Measurements from ENCODE around the gene TAF1B. TPM values are rescaled to one million over a fixed set of nuclear protein-coding genes. Genes with fewer than 3 reads are reported as not detected.
A peak's percentile ranks its signal among the peaks of the same experiment; 100 is the strongest.

Gene TAF1B
- total RNA-seq, 2 donors from 2014 or later, result 29.8 to 41.1 TPM

GRCh38 chr2:9803023-9803805 is 40.1 kb upstream of the TAF1B start:
- no peak overlapping the region for H3K27ac Mint-ChIP-seq
- no peak for ATAC-seq (replicated peaks)
- peaks cover 28% of the 10 kb centered on the region for H3K4me1 Mint-ChIP-seq
- no peaks in the 10 kb centered on the region for H3K27me3 Mint-ChIP-seq
- no peak overlapping the region for H3K4me3 Mint-ChIP-seq
- no peaks in the 10 kb centered on the region for H3K36me3 Mint-ChIP-seq (ENCODE audit: low read depth)
- no peaks in the 10 kb centered on the region for H3K9me3 Mint-ChIP-seq

- no peaks in the 10 kb centered on the region for H3K27me3 Mint-ChIP-seq
- H3K4me1 Mint-ChIP-seq, result peaks cover 10% of the 10 kb centered on the region
- H3K9me3 Mint-ChIP-seq, result no peaks in the 10 kb centered on the region
- H3K36me3 Mint-ChIP-seq (ENCODE audit: low read depth), result no peaks in the 10 kb centered on the region
- ATAC-seq (replicated peaks), result no peak
- H3K4me3 Mint-ChIP-seq, result no peak overlapping the region
- peak overlapping the region; percentile 8 for H3K27ac Mint-ChIP-seq
These were observed 37.6 kb upstream of the TAF1B start for GRCh38 chr2:9805435-9806297.

GRCh38 chr2:9806298-9806610 is 37.0 kb upstream of the TAF1B start:
- Mint-ChIP-seq H3K27me3 (no peaks in the 10 kb centered on the region), H3K27ac (peak overlapping the region; percentile 8), H3K4me3 (no peak overlapping the region), H3K9me3 (no peaks in the 10 kb centered on the region), H3K4me1 (peaks cover 8% of the 10 kb centered on the region), H3K36me3 (ENCODE audit: low read depth) (no peaks in the 10 kb centered on the region)
- ATAC-seq (replicated peaks), result no peak

- Mint-ChIP-seq H3K27me3 (no peaks in the 10 kb centered on the region), H3K27ac (peak overlapping the region; percentile 8), H3K4me3 (no peak overlapping the region), H3K4me1 (peaks cover 4% of the 10 kb centered on the region), H3K9me3 (no peaks in the 10 kb centered on the region), H3K36me3 (ENCODE audit: low read depth) (no peaks in the 10 kb centered on the region)
- ATAC-seq (replicated peaks), result no peak
These were observed 36.6 kb upstream of the TAF1B start for GRCh38 chr2:9806656-9807055.

- no peaks in the 10 kb centered on the region for H3K4me1 Mint-ChIP-seq
- no peaks in the 10 kb centered on the region for H3K36me3 Mint-ChIP-seq (ENCODE audit: low read depth)
- H3K27ac Mint-ChIP-seq, result no peak overlapping the region
- no peaks in the 10 kb centered on the region for H3K27me3 Mint-ChIP-seq
- no peak overlapping the region for H3K4me3 Mint-ChIP-seq
- no peaks in the 10 kb centered on the region for H3K9me3 Mint-ChIP-seq
- ATAC-seq (replicated peaks), result no peak
These were observed 36.2 kb upstream of the TAF1B start for GRCh38 chr2:9807056-9807455.

DNA sequence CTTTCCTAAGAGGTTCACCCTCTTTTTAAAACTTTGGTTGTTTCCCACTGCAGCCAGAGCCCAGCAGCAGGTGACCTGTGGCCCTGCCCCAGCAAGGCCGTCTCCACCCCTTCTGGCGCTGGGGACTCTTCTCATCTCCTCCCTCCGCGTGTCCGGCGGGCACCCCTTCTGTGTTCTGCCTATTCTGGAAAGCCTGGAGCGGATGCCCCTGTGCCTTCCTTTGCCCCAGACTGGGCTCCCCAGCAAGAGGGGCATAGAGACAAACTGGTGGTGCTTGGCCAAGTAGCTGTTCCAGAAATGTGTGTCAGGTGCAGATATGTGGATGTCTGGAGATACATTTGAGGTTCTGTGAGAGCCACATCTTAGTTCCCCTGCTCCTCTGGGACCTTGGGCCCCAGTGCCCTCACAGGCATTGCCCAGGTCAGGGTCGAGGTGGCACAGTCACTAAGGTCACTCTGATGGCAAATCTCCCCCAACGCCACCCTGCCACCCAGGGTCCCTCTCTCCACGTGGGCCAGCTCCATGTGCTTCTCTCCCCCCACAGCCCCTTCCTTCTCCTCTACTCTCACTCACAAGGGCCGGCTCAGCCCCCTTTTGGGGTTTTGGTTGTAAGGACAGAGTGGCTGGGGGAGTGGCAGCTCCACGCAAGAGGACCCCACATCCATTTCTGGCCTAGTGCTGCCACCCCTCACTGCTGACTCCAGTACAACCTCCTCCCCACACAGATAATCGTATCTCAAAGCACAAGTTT is 35.5 kb upstream of the TAF1B start:
- H3K4me3 Mint-ChIP-seq, result no peak overlapping the region
- H3K4me1 Mint-ChIP-seq, result no peaks in the 10 kb centered on the region
- no peaks in the 10 kb centered on the region for H3K9me3 Mint-ChIP-seq
- H3K36me3 Mint-ChIP-seq (ENCODE audit: low read depth), result no peaks in the 10 kb centered on the region
- H3K27ac Mint-ChIP-seq, result no peak overlapping the region
- H3K27me3 Mint-ChIP-seq, result no peaks in the 10 kb centered on the region
- ATAC-seq (replicated peaks), result no peak

DNA sequence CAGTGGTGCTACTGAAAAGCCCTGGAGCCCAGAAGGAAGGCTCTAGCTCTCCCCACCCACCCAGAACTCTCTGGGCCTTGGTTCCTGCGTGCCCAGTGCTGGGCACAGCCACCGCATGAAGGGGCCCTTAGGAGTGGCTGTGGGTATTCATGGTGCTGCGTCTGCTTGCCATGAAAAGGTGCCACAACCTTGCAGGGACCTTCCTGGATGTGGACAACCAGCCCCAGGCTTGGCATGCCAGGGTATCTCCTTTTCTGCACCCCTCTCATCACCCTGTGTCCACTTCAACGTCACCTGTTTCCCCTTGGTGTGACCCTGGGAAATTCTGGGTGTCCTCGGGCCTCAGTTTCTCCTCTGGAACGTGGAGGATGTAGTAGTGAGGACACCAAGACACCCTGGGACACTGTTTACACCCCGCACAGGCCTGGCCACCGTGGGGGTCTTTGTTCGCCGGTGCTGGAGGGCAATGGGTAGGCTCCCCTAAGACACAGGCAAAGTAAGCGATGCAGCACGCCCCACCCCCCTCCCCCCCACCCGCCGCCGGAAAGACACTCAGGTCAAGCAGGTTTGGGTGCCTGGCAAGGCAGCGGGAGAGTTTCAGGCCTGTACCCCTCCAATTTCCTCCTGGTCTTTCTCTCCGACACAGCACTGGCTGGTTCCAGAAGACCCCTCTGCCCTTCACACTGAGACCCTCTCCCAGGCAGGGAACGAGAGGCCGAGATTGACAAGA is 34.8 kb upstream of the TAF1B start:
- Mint-ChIP-seq H3K4me1 (no peaks in the 10 kb centered on the region), H3K27ac (no peak overlapping the region), H3K9me3 (no peaks in the 10 kb centered on the region), H3K36me3 (ENCODE audit: low read depth) (no peaks in the 10 kb centered on the region), H3K27me3 (no peaks in the 10 kb centered on the region), H3K4me3 (no peak overlapping the region)
- ATAC-seq (replicated peaks), result no peak

- no peak for ATAC-seq (replicated peaks)
- H3K4me1 Mint-ChIP-seq, result no peaks in the 10 kb centered on the region
- no peaks in the 10 kb centered on the region for H3K9me3 Mint-ChIP-seq
- no peak overlapping the region for H3K4me3 Mint-ChIP-seq
- no peak overlapping the region for H3K27ac Mint-ChIP-seq
- H3K36me3 Mint-ChIP-seq (ENCODE audit: low read depth), result no peaks in the 10 kb centered on the region
- peaks cover 3% of the 10 kb centered on the region for H3K27me3 Mint-ChIP-seq
These were observed 34.3 kb upstream of the TAF1B start for GRCh38 chr2:9809064-9809356.

GRCh38 chr2:9809448-9810088 is 33.7 kb upstream of the TAF1B start:
- Mint-ChIP-seq H3K4me1 (no peaks in the 10 kb centered on the region), H3K27ac (no peak overlapping the region), H3K27me3 (peaks cover 3% of the 10 kb centered on the region), H3K36me3 (ENCODE audit: low read depth) (no peaks in the 10 kb centered on the region), H3K4me3 (no peak overlapping the region), H3K9me3 (no peaks in the 10 kb centered on the region)
- ATAC-seq (replicated peaks), result no peak

DNA sequence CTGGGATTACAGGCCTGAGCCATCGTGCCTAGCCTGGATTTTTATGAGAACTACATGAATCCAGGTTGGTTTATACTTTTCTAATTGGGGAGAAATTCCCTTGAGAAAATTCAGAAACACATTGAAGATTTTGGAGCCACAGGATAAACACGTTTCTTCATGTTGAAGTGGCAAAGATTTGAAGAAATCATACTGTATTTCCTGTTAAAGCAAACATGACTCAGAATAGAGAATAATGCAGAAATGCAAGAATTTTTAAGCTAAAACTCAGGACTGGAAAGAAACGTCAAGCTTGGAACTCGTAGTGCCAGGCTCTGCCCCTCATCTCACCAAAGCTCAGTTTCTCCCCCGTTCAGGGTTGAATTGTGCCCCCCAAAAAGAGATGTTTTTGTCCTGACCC is 32.1 kb upstream of the TAF1B start:
- Mint-ChIP-seq H3K9me3 (no peaks in the 10 kb centered on the region), H3K27ac (no peak overlapping the region), H3K36me3 (ENCODE audit: low read depth) (no peaks in the 10 kb centered on the region), H3K4me3 (no peak overlapping the region), H3K27me3 (peaks cover 3% of the 10 kb centered on the region), H3K4me1 (peaks cover 4% of the 10 kb centered on the region)
- ATAC-seq (replicated peaks), result no peak

DNA sequence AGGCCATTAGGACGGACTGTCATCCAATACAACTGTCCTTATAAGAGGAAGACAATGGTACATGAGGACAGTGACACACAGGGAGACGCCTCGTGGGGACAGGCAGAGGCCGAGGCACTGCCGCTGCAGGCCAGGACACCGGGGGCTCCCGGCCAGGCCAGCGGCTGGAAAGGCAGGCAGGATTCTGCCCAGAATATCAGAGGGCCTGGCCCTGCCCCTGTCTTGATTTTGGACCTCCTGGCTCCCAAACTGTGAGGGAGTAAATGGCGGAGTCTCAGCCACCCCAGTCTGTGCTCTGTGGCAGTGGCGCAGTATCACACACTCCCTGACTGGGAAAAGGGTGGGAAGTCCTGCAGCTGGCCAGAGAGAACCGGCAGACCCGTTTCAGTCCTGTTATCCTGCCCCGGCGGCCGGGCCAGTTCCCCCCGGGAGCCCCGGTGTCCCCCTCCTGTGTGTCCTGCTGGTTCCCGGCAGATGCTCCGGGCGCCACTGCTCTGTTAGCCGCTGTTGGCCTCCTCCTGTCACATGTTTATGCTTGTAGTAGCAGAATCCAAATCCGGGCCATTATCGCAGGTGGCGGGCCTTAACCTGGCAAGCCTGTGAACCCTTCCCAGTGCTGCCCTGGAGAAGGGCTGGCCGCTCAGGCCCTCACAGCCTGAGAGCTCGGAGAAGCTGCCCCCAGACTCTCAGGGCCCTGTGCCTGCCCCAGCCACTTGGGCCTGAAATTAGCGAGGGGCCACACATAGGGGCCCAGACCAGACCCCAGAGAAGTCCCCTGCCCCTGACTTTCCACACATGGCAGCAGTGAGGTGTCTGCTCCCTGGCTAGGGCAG is 31.4 kb upstream of the TAF1B start:
- Mint-ChIP-seq H3K9me3 (no peaks in the 10 kb centered on the region), H3K27ac (no peak overlapping the region), H3K36me3 (ENCODE audit: low read depth) (no peaks in the 10 kb centered on the region), H3K27me3 (peaks cover 3% of the 10 kb centered on the region), H3K4me3 (no peak overlapping the region), H3K4me1 (peaks cover 4% of the 10 kb centered on the region)
- no peak for ATAC-seq (replicated peaks)

GRCh38 chr2:9812945-9813311 is 30.3 kb upstream of the TAF1B start:
- no peaks in the 10 kb centered on the region for H3K9me3 Mint-ChIP-seq
- no peak overlapping the region for H3K4me3 Mint-ChIP-seq
- peak overlapping the region; percentile 31 for H3K27ac Mint-ChIP-seq
- peaks cover 4% of the 10 kb centered on the region for H3K4me1 Mint-ChIP-seq
- no peaks in the 10 kb centered on the region for H3K36me3 Mint-ChIP-seq (ENCODE audit: low read depth)
- no peak for ATAC-seq (replicated peaks)
- H3K27me3 Mint-ChIP-seq, result peaks cover 3% of the 10 kb centered on the region

DNA sequence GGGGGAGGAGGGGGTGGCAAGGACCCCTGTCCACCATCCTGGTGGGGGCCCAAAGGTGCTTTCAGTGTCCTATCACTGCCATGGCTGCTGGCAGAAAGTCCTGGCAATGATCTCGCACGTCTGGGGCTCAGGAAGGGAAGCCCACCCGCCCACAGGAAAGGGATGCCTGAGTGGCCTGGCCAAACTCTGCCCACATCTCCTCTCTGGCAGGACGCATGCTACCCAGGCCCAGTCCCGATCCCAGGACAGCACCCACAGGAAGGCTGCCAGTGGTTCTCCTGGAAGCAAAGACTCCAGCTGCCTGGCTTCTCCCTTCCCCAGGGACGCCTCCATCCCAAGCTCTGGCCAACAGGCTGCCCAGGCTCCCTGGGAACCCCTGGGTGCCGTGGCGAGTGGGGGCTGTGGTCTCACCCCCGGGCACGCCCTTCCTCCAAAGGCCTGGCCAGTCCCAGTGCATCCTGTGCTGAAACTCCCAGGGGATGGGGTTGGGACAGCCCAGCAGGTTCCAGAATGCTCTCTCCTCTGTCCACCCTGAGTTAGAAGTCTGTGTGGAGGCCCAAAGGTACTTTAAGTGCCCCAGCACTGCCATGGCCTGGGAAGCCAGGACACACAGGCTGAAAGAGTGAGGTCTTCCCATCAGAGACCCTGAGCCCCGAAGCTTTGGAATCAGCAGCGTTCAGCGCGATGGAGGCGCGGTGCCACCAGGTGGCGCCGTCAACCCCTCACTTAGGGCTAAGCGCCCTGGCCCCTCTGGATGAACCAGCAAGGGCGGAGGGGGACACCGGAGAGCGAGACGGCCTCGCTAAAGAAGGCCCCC is 29.8 kb upstream of the TAF1B start:
- Mint-ChIP-seq H3K9me3 (no peaks in the 10 kb centered on the region), H3K36me3 (ENCODE audit: low read depth) (no peaks in the 10 kb centered on the region), H3K27me3 (peaks cover 3% of the 10 kb centered on the region), H3K27ac (peak overlapping the region; percentile 84), H3K4me3 (peak overlapping the region; percentile 10), H3K4me1 (peaks cover 4% of the 10 kb centered on the region)
- peak; percentile 88 for ATAC-seq (replicated peaks)
